ENCODE results near the gene ANKLE1.

GRCh38 chr19:17240826-17241399, 40.8 kb upstream of the ANKLE1 start:
- no peak for TF ChIP-seq CTCF (IDR thresholded peaks at IDR 0.05)
- TF ChIP-seq POLR2A (IDR thresholded peaks at IDR 0.05) = no peak
